SK-N-SH (cell line): ENCODE results near the gene CHMP4A. TPM values are rescaled to one million over a fixed set of nuclear protein-coding genes. Genes with fewer than 3 reads are reported as not detected.

Source experiments
- CTCF ChIA-PET: fragments of 300-600, 350-600 bp; formaldehyde crosslinking; extraction: SDS; loops from one replicate; lab custom pipeline; 2021; lab: Yijun Ruan, JAX
- POLR2A ChIA-PET: fragments of 350-600 bp; sonication (Branson Sonifier 250); formaldehyde crosslinking; extraction: SDS; loops from one replicate; lab custom pipeline; 2020; ENCODE audit warnings: antibody characterized with exemption, inconsistent platforms; lab: Yijun Ruan, JAX
- DNase-seq: peaks from one replicate; pipeline ENCODE4 v3.0.0; 2012
- H2AFZ ChIP-seq: fragments of 200-600 bp; sonication (generic); 2 replicates; pipeline ENCODE4 v1.8.1; 2016; ENCODE audit warnings: antibody characterized with exemption, mild to moderate bottlenecking, low read depth
- H3F3A ChIP-seq: fragments of 200-600 bp; sonication (generic); replicated peaks from 2 replicates; pipeline ENCODE3; 2016; ENCODE audit warnings: antibody characterized with exemption, mild to moderate bottlenecking; ENCODE audit not compliant: insufficient read depth
- H3K27ac ChIP-seq, 2 experiments: fragments of 200-500 bp in 1 of 2; fragments of 200-600 bp in 1 of 2; sonication (Bioruptor generic) in 1 of 2; sonication (generic), shearing (Covaris generic) in 1 of 2; 2 replicates each; pipeline versions ENCODE4 v1.5.1 to v1.6.1; 2014 to 2016; ENCODE audit warnings: low read depth in 2 of 2, inconsistent platforms in 1 of 2, low read length in 1 of 2, mild to moderate bottlenecking in 1 of 2, mixed read lengths in 1 of 2
- H3K27me3 ChIP-seq: fragments of 200-600 bp; sonication (generic), shearing (Covaris generic); 2 replicates; pipeline ENCODE4 v1.6.1; 2016; ENCODE audit warnings: mixed run types; ENCODE audit not compliant: insufficient read depth
- H3K36me3 ChIP-seq, 2 experiments: fragments of 200-500 bp in 1 of 2; fragments of 200-600 bp in 1 of 2; sonication (Bioruptor generic) in 1 of 2; sonication (generic) in 1 of 2; replicated peaks in 1 of 2; 2 replicates each; pipeline versions ENCODE3 to v1.5.1; 2014 to 2016; ENCODE audit warnings: low read length in 1 of 2, mild to moderate bottlenecking in 1 of 2; ENCODE audit not compliant: insufficient read depth in 2 of 2, control insufficient read depth in 1 of 2
- H3K4me1 ChIP-seq, 2 experiments: fragments of 200-500 bp in 1 of 2; fragments of 200-600 bp in 1 of 2; sonication (Bioruptor generic) in 1 of 2; sonication (generic), shearing (Covaris generic) in 1 of 2; 2 replicates each; pipeline versions ENCODE4 v1.5.1 to v1.6.1; 2014 to 2016; ENCODE audit warnings: low read depth in 1 of 2, low read length in 1 of 2, mixed run types in 1 of 2; ENCODE audit not compliant: insufficient read depth in 2 of 2, control insufficient read depth in 1 of 2
- H3K4me2 ChIP-seq: fragments of 200-600 bp; sonication (generic), shearing (Covaris generic); 2 replicates; pipeline ENCODE4 v1.6.1; 2017; ENCODE audit warnings: mixed run types
- H3K4me3 ChIP-seq, 2 experiments: fragments of 200-500 bp in 1 of 2; fragments of 200-600 bp in 1 of 2; sonication (Bioruptor generic) in 1 of 2; sonication (generic), shearing (Covaris generic) in 1 of 2; 2 replicates each; pipeline versions ENCODE4 v1.5.1 to v1.8.1; 2014 to 2016; ENCODE audit warnings: low read depth in 2 of 2, inconsistent platforms in 1 of 2, low read length in 1 of 2, mild to moderate bottlenecking in 1 of 2, mixed read lengths in 1 of 2, moderate library complexity in 1 of 2
- H3K79me2 ChIP-seq: fragments of 200-600 bp; sonication (generic); 2 replicates; pipeline ENCODE4 v1.8.1; 2017; ENCODE audit warnings: mild to moderate bottlenecking; ENCODE audit not compliant: insufficient read depth
- H3K9ac ChIP-seq: fragments of 200-600 bp; sonication (generic); 2 replicates; pipeline ENCODE4 v1.6.1; 2017; ENCODE audit warnings: mixed run types
- H3K9me2 ChIP-seq: fragments of 200-600 bp; sonication (generic); 2 replicates; pipeline ENCODE4 v1.6.1; 2017; ENCODE audit warnings: mixed run types
- H3K9me3 ChIP-seq: fragments of 200-600 bp; sonication (generic); 2 replicates; pipeline ENCODE4 v1.6.1; 2017; ENCODE audit warnings: mixed run types, mild to moderate bottlenecking, moderate library complexity
- H4K20me1 ChIP-seq: fragments of 200-600 bp; sonication (generic); 2 replicates; pipeline ENCODE4 v1.6.1; 2017; ENCODE audit warnings: mild to moderate bottlenecking, mixed run types; ENCODE audit not compliant: insufficient read depth
- CHD2 ChIP-seq: fragments of 150-350 bp; IDR thresholded peaks from 2 replicates; pipeline ENCODE4 v1.6.1; 2018; ENCODE audit warnings: low read length; ENCODE audit not compliant: partially characterized antibody
- ELF1 ChIP-seq: IDR thresholded peaks from 2 replicates; pipeline ENCODE4 v1.4.0; 2012
- EP300 ChIP-seq, 2 experiments: IDR thresholded peaks; 2 replicates each; pipeline versions ENCODE4 v1.4.0 to v1.6.1; 2012; ENCODE audit warnings: borderline replicate concordance in 1 of 2, low read depth in 1 of 2, low read length in 1 of 2
- FOXM1 ChIP-seq: IDR thresholded peaks from 2 replicates; pipeline ENCODE4 v1.4.0; 2012; ENCODE audit warnings: low read depth, mild to moderate bottlenecking
- GABPA ChIP-seq: IDR thresholded peaks from 2 replicates; pipeline ENCODE4 v1.4.0; 2012; ENCODE audit warnings: low read depth, mild to moderate bottlenecking
- GATA2 ChIP-seq: sonication (generic); formaldehyde crosslinking; IDR thresholded peaks from 2 replicates; pipeline ENCODE4 v1.5.0; 2020; ENCODE audit warnings: mild to moderate bottlenecking, missing genetic modification reagents
- MEF2A ChIP-seq: IDR thresholded peaks from 2 replicates; pipeline ENCODE4 v1.4.0; 2012; ENCODE audit warnings: low read depth, borderline replicate concordance
- MXI1 ChIP-seq: IDR thresholded peaks from 2 replicates; pipeline ENCODE4 v1.6.1; 2012; ENCODE audit warnings: mild to moderate bottlenecking, low read depth, low read length, improper control_type of control experiment
- NFIC ChIP-seq: IDR thresholded peaks from 2 replicates; pipeline ENCODE4 v1.4.0; 2012; ENCODE audit warnings: borderline replicate concordance
- NRF1 ChIP-seq: IDR thresholded peaks from 2 replicates; pipeline ENCODE4 v1.6.1; 2012; ENCODE audit warnings: low read depth, mild to moderate bottlenecking, low read length
- POLR2AphosphoS5 ChIP-seq: IDR thresholded peaks from 2 replicates; pipeline ENCODE4 v1.6.1; 2012; ENCODE audit warnings: low read depth, low read length
- RFX5 ChIP-seq: IDR thresholded peaks from 2 replicates; pipeline ENCODE4 v1.6.1; 2012; ENCODE audit warnings: mild to moderate bottlenecking, improper control_type of control experiment, low read length
- RXRA ChIP-seq: IDR thresholded peaks from 2 replicates; pipeline ENCODE4 v1.4.0; 2012; ENCODE audit warnings: low read depth, mild to moderate bottlenecking, borderline replicate concordance
- SMC3 ChIP-seq: IDR thresholded peaks from 2 replicates; pipeline ENCODE4 v1.6.1; 2012; ENCODE audit warnings: low read depth, low read length, improper control_type of control experiment
- TAF1 ChIP-seq: IDR thresholded peaks from 2 replicates; pipeline ENCODE4 v1.6.1; 2012; ENCODE audit warnings: low read depth, mild to moderate bottlenecking, low read length, moderate library complexity, borderline replicate concordance
- TCF12 ChIP-seq: IDR thresholded peaks from 2 replicates; pipeline ENCODE4 v1.4.0; 2012
- YY1 ChIP-seq: IDR thresholded peaks from 2 replicates; pipeline ENCODE4 v1.4.0; 2012; ENCODE audit warnings: low read depth, mild to moderate bottlenecking
- WGBS: methylation state at CpG from one replicate; pipeline ENCODE4 v1.1.6; 2017; ENCODE audit warnings: low lambda C conversion rate; 5-methylcytosine and 5-hydroxymethylcytosine counted together
- polyA plus RNA-seq, 3 experiments: library from polyadenylated mRNA; depleted of rRNA; stranded (reverse); fragments of >200 nt; gene quantifications; 2 replicates each; pipeline ENCODE4 v1.2.3, GENCODE V29; 2012
- TF ChIP-seq, protein P1 (sequence below): IDR thresholded peaks from 2 replicates; pipeline ENCODE4 v1.6.1; 2012; ENCODE audit warnings: mild to moderate bottlenecking, low read depth, low read length, moderate library complexity
- TF ChIP-seq, protein P2 (sequence below): fragments of 150-350 bp; IDR thresholded peaks from 2 replicates; pipeline ENCODE4 v1.6.1; 2017; ENCODE audit warnings: antibody characterized with exemption, low read length, low read depth, borderline replicate concordance
- TF ChIP-seq, protein P3 (sequence below): fragments of 150-350 bp; IDR thresholded peaks from 2 replicates; pipeline ENCODE4 v1.6.1; 2016; ENCODE audit warnings: mild to moderate bottlenecking, low read depth, low read length

CHMP4A gene
- polyA plus RNA-seq, 1 of the 3 experiments (the other 2 are of a cell fraction): 92.4 TPM

DNA sequence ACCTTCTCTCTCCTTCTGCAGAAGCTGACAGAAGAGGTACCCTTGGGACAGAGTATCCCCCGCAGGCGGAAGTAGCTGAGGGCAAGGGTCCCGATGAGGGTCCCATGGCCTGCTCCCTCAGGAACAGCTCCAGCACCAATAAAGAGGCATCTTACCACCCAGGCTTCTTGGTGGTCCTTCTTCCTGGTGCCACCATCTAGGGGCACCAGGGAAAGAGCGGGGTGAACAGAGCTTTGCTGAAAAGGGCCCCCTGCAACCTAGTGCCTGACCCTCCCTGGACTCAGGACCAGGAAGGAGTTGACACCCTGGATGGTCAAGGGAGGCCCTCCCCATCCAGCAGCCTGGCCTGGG is 52.8 kb downstream of the CHMP4A start:
- H3K27me3 ChIP-seq: no peaks in the 10 kb centered on the region
- H3K4me3 ChIP-seq: no peak overlapping the region
- no peak overlapping the region for H3K9ac ChIP-seq
- H3K9me2 ChIP-seq: no peaks in the 10 kb centered on the region
- WGBS: 92% methylated on average over 4 of the region's 4 CpGs
- TF ChIP-seq ELF1 (no peak), MXI1 (no peak), CHD2 (no peak), GATA2 (no peak), MEF2A (no peak), SMC3 (no peak), RFX5 (no peak), NRF1 (no peak), FOXM1 (no peak), TCF12 (no peak)
- H3K4me2 ChIP-seq: peak overlapping the region; percentile 97; the same call in 1 of the 2 replicates
- no peak overlapping the region for H2AFZ ChIP-seq
- peaks cover 4 to 22% of the 10 kb centered on the region in 2 experiments; a peak in 1 of 4 replicates for H3K4me1 ChIP-seq
- peaks cover 17% of the 10 kb centered on the region for H3F3A ChIP-seq
- ChIA-PET CTCF (interaction anchor here (0.8 to 3.5 kb wide), 33 partner anchors 10 to 136 kb away, joined by 3 to 38 read pairs (median 5); partner anchors contain the start of genes CARMIL3, CPNE6, DCAF11 and EMC9), POLR2A (interaction anchor here (0.8 to 5.2 kb wide), 11 partner anchors 12 to 65 kb away, joined by 3 to 50 read pairs (median 5); partner anchors contain the start of genes DCAF11, EMC9, IPO4 and NRL)
- peak overlapping the region; percentile 46 to 71; a peak in 3 of 4 replicates for H3K27ac ChIP-seq
- H3K9me3 ChIP-seq: no peaks in the 10 kb centered on the region
- peaks cover 23% of the 10 kb centered on the region for H3K79me2 ChIP-seq
- peaks cover 4% of the 10 kb centered on the region; the same call in 1 of the 2 replicates for H4K20me1 ChIP-seq
- H3K36me3 ChIP-seq: peaks cover 35 to 61% of the 10 kb centered on the region in 2 experiments
- no peak for DNase-seq

DNA sequence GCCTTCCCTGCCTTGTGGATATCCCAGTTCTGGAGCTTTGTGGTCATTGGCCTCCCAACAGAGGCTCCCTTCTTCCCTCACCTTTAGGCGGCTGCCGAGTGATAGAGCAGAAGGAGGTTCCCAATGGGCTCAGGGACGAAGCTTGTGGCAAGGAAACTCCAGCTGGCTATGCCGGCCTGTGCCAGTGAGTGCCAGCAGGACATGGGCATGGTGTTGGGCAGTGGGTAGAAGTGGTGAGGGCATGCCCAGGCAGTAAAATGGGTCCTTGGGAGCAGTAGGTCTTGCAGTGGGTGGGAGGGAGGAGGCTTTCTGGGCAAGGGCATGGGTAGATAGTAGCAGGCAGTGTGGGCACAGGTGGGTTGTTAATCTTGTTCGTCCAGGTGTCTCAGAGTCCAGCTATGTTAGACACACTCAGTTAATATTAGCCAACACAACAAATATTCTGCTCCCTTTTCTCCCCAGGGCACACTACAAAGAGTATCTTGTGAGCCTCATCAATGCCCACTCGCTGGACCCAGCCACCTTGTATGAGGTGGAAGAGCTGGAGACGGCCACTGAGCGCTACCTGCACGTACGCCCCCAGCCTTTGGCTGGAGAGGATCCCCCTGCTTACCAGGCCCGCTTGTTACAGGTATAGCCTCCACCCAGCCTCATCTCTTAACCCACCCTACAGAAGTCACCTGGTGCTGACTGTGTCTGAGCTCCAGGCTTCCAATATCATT is 53.4 kb downstream of the CHMP4A start:
- H3K4me3 ChIP-seq: no peak overlapping the region
- POLR2A ChIA-PET: interaction anchor here (0.7 to 5.2 kb wide), 8 partner anchors 9 to 108 kb away, joined by 3 to 50 read pairs (median 4); partner anchors contain the start of genes DCAF11, EMC9, NRL and PSME1
- H3K9me3 ChIP-seq: no peaks in the 10 kb centered on the region
- H3K27ac ChIP-seq: peak overlapping the region; percentile 46 to 71; a peak in 2 of 4 replicates
- H3K27me3 ChIP-seq: no peaks in the 10 kb centered on the region
- DNase-seq: no peak
- peaks cover 23% of the 10 kb centered on the region for H3K79me2 ChIP-seq
- no peak overlapping the region for H3K4me2 ChIP-seq
- peaks cover 4 to 22% of the 10 kb centered on the region in 2 experiments; a peak in 1 of 4 replicates for H3K4me1 ChIP-seq
- peaks cover 17% of the 10 kb centered on the region for H3F3A ChIP-seq
- CTCF ChIA-PET: interaction anchor here (0.9 to 3.5 kb wide), 18 partner anchors 9 to 137 kb away, joined by 3 to 38 read pairs (median 11); partner anchors contain the start of genes MDP1, PSME1, PSME2 and REC8
- no peak overlapping the region for H3K9ac ChIP-seq
- WGBS: 98% methylated on average over 11 of the region's 11 CpGs
- TF ChIP-seq NRF1 (no peak), EP300 (IDR thresholded peaks at IDR 0.05; ENCODE audit: borderline replicate concordance in 1 of 2, low read depth in 1 of 2, low read length in 1 of 2) (no peak), FOXM1 (no peak), ELF1 (no peak), SMC3 (no peak), POLR2AphosphoS5 (no peak), GABPA (no peak), NFIC (no peak), MEF2A (no peak), TCF12 (no peak), YY1 (no peak), RXRA (no peak), TAF1 (no peak)
- TF ChIP-seq, protein P1, sequence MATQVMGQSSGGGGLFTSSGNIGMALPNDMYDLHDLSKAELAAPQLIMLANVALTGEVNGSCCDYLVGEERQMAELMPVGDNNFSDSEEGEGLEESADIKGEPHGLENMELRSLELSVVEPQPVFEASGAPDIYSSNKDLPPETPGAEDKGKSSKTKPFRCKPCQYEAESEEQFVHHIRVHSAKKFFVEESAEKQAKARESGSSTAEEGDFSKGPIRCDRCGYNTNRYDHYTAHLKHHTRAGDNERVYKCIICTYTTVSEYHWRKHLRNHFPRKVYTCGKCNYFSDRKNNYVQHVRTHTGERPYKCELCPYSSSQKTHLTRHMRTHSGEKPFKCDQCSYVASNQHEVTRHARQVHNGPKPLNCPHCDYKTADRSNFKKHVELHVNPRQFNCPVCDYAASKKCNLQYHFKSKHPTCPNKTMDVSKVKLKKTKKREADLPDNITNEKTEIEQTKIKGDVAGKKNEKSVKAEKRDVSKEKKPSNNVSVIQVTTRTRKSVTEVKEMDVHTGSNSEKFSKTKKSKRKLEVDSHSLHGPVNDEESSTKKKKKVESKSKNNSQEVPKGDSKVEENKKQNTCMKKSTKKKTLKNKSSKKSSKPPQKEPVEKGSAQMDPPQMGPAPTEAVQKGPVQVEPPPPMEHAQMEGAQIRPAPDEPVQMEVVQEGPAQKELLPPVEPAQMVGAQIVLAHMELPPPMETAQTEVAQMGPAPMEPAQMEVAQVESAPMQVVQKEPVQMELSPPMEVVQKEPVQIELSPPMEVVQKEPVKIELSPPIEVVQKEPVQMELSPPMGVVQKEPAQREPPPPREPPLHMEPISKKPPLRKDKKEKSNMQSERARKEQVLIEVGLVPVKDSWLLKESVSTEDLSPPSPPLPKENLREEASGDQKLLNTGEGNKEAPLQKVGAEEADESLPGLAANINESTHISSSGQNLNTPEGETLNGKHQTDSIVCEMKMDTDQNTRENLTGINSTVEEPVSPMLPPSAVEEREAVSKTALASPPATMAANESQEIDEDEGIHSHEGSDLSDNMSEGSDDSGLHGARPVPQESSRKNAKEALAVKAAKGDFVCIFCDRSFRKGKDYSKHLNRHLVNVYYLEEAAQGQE: no peak
- TF ChIP-seq, protein P2, sequence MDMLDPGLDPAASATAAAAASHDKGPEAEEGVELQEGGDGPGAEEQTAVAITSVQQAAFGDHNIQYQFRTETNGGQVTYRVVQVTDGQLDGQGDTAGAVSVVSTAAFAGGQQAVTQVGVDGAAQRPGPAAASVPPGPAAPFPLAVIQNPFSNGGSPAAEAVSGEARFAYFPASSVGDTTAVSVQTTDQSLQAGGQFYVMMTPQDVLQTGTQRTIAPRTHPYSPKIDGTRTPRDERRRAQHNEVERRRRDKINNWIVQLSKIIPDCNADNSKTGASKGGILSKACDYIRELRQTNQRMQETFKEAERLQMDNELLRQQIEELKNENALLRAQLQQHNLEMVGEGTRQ: no peak
- TF ChIP-seq, protein P3, sequence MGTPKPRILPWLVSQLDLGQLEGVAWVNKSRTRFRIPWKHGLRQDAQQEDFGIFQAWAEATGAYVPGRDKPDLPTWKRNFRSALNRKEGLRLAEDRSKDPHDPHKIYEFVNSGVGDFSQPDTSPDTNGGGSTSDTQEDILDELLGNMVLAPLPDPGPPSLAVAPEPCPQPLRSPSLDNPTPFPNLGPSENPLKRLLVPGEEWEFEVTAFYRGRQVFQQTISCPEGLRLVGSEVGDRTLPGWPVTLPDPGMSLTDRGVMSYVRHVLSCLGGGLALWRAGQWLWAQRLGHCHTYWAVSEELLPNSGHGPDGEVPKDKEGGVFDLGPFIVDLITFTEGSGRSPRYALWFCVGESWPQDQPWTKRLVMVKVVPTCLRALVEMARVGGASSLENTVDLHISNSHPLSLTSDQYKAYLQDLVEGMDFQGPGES: no peak
- peaks cover 4% of the 10 kb centered on the region; the same call in 1 of the 2 replicates for H4K20me1 ChIP-seq
- H3K36me3 ChIP-seq: peaks cover 32 to 61% of the 10 kb centered on the region in 2 experiments
- no peaks in the 10 kb centered on the region for H3K9me2 ChIP-seq
- no peak overlapping the region for H2AFZ ChIP-seq
